ENCODE data around the gene PPARA. TPM values are rescaled to one million over a fixed set of nuclear protein-coding genes. Genes with fewer than 3 reads are reported as not detected.

PPARA gene
- total RNA-seq, 2 donors from 2014 or later, result 15.4 to 18.6 TPM

- peaks cover 8% of the 10 kb centered on the region for H3K4me1 Mint-ChIP-seq
- H3K36me3 Mint-ChIP-seq (ENCODE audit: low read depth), result peaks cover 3% of the 10 kb centered on the region
- Histone ChIP-seq H3K4me3 (ENCODE audit: low read length) (peak overlapping the region; percentile 78), H3K36me3 (ENCODE audit: control insufficient read depth, insufficient read depth, low read length) (no peaks in the 10 kb centered on the region), H3K9ac (ENCODE audit: extremely low read depth, low read length, poor library complexity, severe bottlenecking) (no peak overlapping the region), H3K27me3 (ENCODE audit: control insufficient read depth, insufficient read depth, low read length, poor library complexity, severe bottlenecking) (peaks cover 3% of the 10 kb centered on the region), H3K27ac (ENCODE audit: low read depth, low read length) (no peak overlapping the region), H3K9me3 (ENCODE audit: control insufficient read depth, low read length) (no peaks in the 10 kb centered on the region), H3K4me1 (ENCODE audit: control insufficient read depth, insufficient read depth, low read length) (no peaks in the 10 kb centered on the region)
- peak overlapping the region; percentile 71 for H3K4me3 Mint-ChIP-seq
- H3K27me3 Mint-ChIP-seq (ENCODE audit: insufficient read depth), result peaks cover 4% of the 10 kb centered on the region
- H3K27ac Mint-ChIP-seq, result no peak overlapping the region
- no peaks in the 10 kb centered on the region for H3K9me3 Mint-ChIP-seq
- WGBS, 2 experiments (ENCODE audit: insufficient coverage in 1 of 2, insufficient read length in 1 of 2), result 94 to 97% methylated on average over 7 of the region's 9 CpGs
- DNase-seq, result no peak
- no peak for TF ChIP-seq CTCF (conservative IDR thresholded peaks at IDR 0.05)
These were observed 101.6 kb downstream of the PPARA start for GRCh38 chr22:46251816-46252380.

GRCh38 chr22:46256358-46256958, 106.1 kb downstream of the PPARA start:
- no peak overlapping the region for H3K9ac ChIP-seq (ENCODE audit: extremely low read depth, low read length, poor library complexity, severe bottlenecking)
- no peak overlapping the region for H3K27ac Mint-ChIP-seq
- WGBS, 2 experiments (ENCODE audit: insufficient coverage in 1 of 2, insufficient read length in 1 of 2), result 78 to 83% methylated on average over 8 of the region's 8 CpGs

GRCh38 chr22:46259374-46259773, 109.0 kb downstream of the PPARA start:
- no peak for TF ChIP-seq CTCF (conservative IDR thresholded peaks at IDR 0.05)
- H3K36me3 ChIP-seq (ENCODE audit: control insufficient read depth, insufficient read depth, low read length), result no peaks in the 10 kb centered on the region
- H3K4me3 ChIP-seq (ENCODE audit: low read length), result no peak overlapping the region
- H3K27ac Mint-ChIP-seq, result no peak overlapping the region
- no peak overlapping the region for H3K9ac ChIP-seq (ENCODE audit: extremely low read depth, low read length, poor library complexity, severe bottlenecking)
- H3K4me1 ChIP-seq (ENCODE audit: control insufficient read depth, insufficient read depth, low read length), result no peaks in the 10 kb centered on the region
- no peak for DNase-seq
- peaks cover 12% of the 10 kb centered on the region for H3K9me3 ChIP-seq (ENCODE audit: control insufficient read depth, low read length)
- H3K4me3 Mint-ChIP-seq, result no peak overlapping the region
- peaks cover 23% of the 10 kb centered on the region for H3K9me3 Mint-ChIP-seq
- H3K36me3 Mint-ChIP-seq (ENCODE audit: low read depth), result peaks cover 8% of the 10 kb centered on the region
- H3K4me1 Mint-ChIP-seq, result no peaks in the 10 kb centered on the region
- H3K27me3 ChIP-seq (ENCODE audit: control insufficient read depth, insufficient read depth, low read length, poor library complexity, severe bottlenecking), result peaks cover 74% of the 10 kb centered on the region
- no peak overlapping the region for H3K27ac ChIP-seq (ENCODE audit: low read depth, low read length)
- WGBS, 2 experiments (ENCODE audit: insufficient coverage in 1 of 2, insufficient read length in 1 of 2), result 83 to 84% methylated on average over 12 of the region's 12 CpGs
- peaks cover 75% of the 10 kb centered on the region for H3K27me3 Mint-ChIP-seq (ENCODE audit: insufficient read depth)

More at GRCh38 chr22:46256358-46256958, 106.1 kb downstream of the PPARA start:
- H3K4me3 ChIP-seq (ENCODE audit: low read length), result no peak overlapping the region
- H3K9me3 Mint-ChIP-seq, result peaks cover 1% of the 10 kb centered on the region
- peaks cover 49% of the 10 kb centered on the region for H3K27me3 ChIP-seq (ENCODE audit: control insufficient read depth, insufficient read depth, low read length, poor library complexity, severe bottlenecking)
- peaks cover 50% of the 10 kb centered on the region for H3K27me3 Mint-ChIP-seq (ENCODE audit: insufficient read depth)
- peaks cover 2% of the 10 kb centered on the region for H3K4me1 Mint-ChIP-seq
- H3K4me1 ChIP-seq (ENCODE audit: control insufficient read depth, insufficient read depth, low read length), result no peaks in the 10 kb centered on the region
- DNase-seq, result no peak
- H3K4me3 Mint-ChIP-seq, result no peak overlapping the region
- no peak overlapping the region for H3K27ac ChIP-seq (ENCODE audit: low read depth, low read length)
- no peaks in the 10 kb centered on the region for H3K36me3 ChIP-seq (ENCODE audit: control insufficient read depth, insufficient read depth, low read length)
- H3K36me3 Mint-ChIP-seq (ENCODE audit: low read depth), result peaks cover 3% of the 10 kb centered on the region
- H3K9me3 ChIP-seq (ENCODE audit: control insufficient read depth, low read length), result no peaks in the 10 kb centered on the region
- TF ChIP-seq CTCF (conservative IDR thresholded peaks at IDR 0.05), result no peak
